HepG2 (cell line): ENCODE data around the gene AFF4. TPM values are rescaled to one million over a fixed set of nuclear protein-coding genes. Genes with fewer than 3 reads are reported as not detected.
A peak's percentile ranks its signal among the peaks of the same experiment; 100 is the strongest.

Experiments
- ATF5 ChIP-seq: sonication (generic); formaldehyde crosslinking; IDR thresholded peaks from 2 replicates; pipeline ENCODE4 v1.4.0; 2020; ENCODE audit warnings: mild to moderate bottlenecking, low read depth, missing genetic modification reagents
- DR1 ChIP-seq: sonication (generic); formaldehyde crosslinking; IDR thresholded peaks from 2 replicates; pipeline ENCODE4 v1.8.0; 2021; ENCODE audit warnings: mild to moderate bottlenecking, missing genetic modification reagents, inconsistent platforms
- EHMT2 ChIP-seq: fragments of 200-600 bp; sonication (generic); IDR thresholded peaks from 2 replicates; pipeline ENCODE4 v1.7.0; 2017; ENCODE audit warnings: antibody characterized with exemption, low read depth, low read length, borderline replicate concordance
- ETV5 ChIP-seq: IDR thresholded peaks from 2 replicates; pipeline ENCODE4 v1.6.1; 2018; ENCODE audit warnings: missing biosample characterization, missing genetic modification reagents, inconsistent platforms, borderline replicate concordance
- FOXA1 ChIP-seq, 2 experiments: fragments of 450-650 bp in 1 of 2; sonication (generic) in 1 of 2; formaldehyde crosslinking in 1 of 2; IDR thresholded peaks; 2 replicates each; pipeline versions ENCODE4 v1.4.0 to v1.6.1; 2016 to 2020; ENCODE audit warnings: missing genetic modification reagents in 1 of 2
- FOXA3 ChIP-seq: IDR thresholded peaks from 2 replicates; pipeline ENCODE4 v1.6.1; 2016; ENCODE audit warnings: missing genetic modification reagents, missing compliant biosample characterization
- KDM5A ChIP-seq: fragments of 200-600 bp; sonication (generic); IDR thresholded peaks from 2 replicates; pipeline ENCODE4 v1.7.0; 2018; ENCODE audit warnings: antibody characterized with exemption, mild to moderate bottlenecking, low read length, borderline replicate concordance
- MYPOP ChIP-seq: sonication (generic); formaldehyde crosslinking; IDR thresholded peaks from 2 replicates; pipeline ENCODE4 v1.8.1; 2023; ENCODE audit warnings: mild to moderate bottlenecking, moderate library complexity, missing genetic modification reagents
- NFIC ChIP-seq: IDR thresholded peaks from 2 replicates; pipeline ENCODE4 v1.6.1; 2012; ENCODE audit warnings: mild to moderate bottlenecking, low read length, inconsistent platforms
- NR3C1 ChIP-seq: sonication (generic); formaldehyde crosslinking; IDR thresholded peaks from 2 replicates; pipeline ENCODE4 v1.4.0; 2020; ENCODE audit warnings: missing genetic modification reagents
- TFAP4 ChIP-seq: sonication (generic); IDR thresholded peaks from 2 replicates; pipeline ENCODE4 v1.6.1; 2016; ENCODE audit warnings: low read depth, borderline replicate concordance
- ZBTB25 ChIP-seq: IDR thresholded peaks from 2 replicates; pipeline ENCODE4 v1.6.1; 2018; ENCODE audit warnings: missing genetic modification reagents
- ZBTB26 ChIP-seq: IDR thresholded peaks from 2 replicates; pipeline ENCODE4 v1.6.1; 2016; ENCODE audit warnings: missing compliant biosample characterization, missing genetic modification reagents, borderline replicate concordance
- ZBTB37 ChIP-seq: sonication (generic); formaldehyde crosslinking; IDR thresholded peaks from 2 replicates; pipeline ENCODE4 v1.4.0; 2020; ENCODE audit warnings: mild to moderate bottlenecking, missing genetic modification reagents
- ZMAT3 ChIP-seq: sonication (generic); formaldehyde crosslinking; conservative IDR thresholded peaks from 2 replicates; pipeline ENCODE4 v1.7.0; 2021; ENCODE audit warnings: missing genetic modification reagents
- ZNF121 ChIP-seq: sonication (generic); formaldehyde crosslinking; IDR thresholded peaks from 2 replicates; pipeline ENCODE4 v1.5.0; 2020; ENCODE audit warnings: mild to moderate bottlenecking, missing genetic modification reagents
- ZNF160 ChIP-seq: sonication (generic); formaldehyde crosslinking; IDR thresholded peaks from 2 replicates; pipeline ENCODE4 v1.8.0; 2022; ENCODE audit warnings: mild to moderate bottlenecking, inconsistent platforms, missing genetic modification reagents
- ZNF710 ChIP-seq: sonication (generic); formaldehyde crosslinking; IDR thresholded peaks from 2 replicates; pipeline ENCODE4 v1.5.0; 2020; ENCODE audit warnings: mild to moderate bottlenecking, missing genetic modification reagents, borderline replicate concordance
- ZNF772 ChIP-seq: sonication (generic); formaldehyde crosslinking; IDR thresholded peaks from 2 replicates; pipeline ENCODE4 v1.5.0; 2020; ENCODE audit warnings: mild to moderate bottlenecking, missing genetic modification reagents
- polyA plus RNA-seq, 8 experiments: library from polyadenylated mRNA; depleted of rRNA in 3 of 8; stranded (reverse) in 7 of 8; unstranded in 1 of 8; fragments of >200 nt; fragmentation: Illumina TruSeq in 4 of 8; extraction: Trizol in 4 of 8; gene quantifications; 2 replicates each; pipeline versions ENCODE4 v1.2.1 to v1.2.3, GENCODE V29; 2011 to 2016; ENCODE audit warnings: low read depth in 4 of 8, missing spikeins in 1 of 8, mixed read lengths in 1 of 8; ENCODE audit not compliant: insufficient read depth in 1 of 8
- total RNA-seq, 5 experiments: library from RNA; depleted of rRNA; stranded (reverse); fragments of >200 nt; fragmentation: Illumina TruSeq; extraction: Trizol; gene quantifications; 2 replicates each; pipeline ENCODE4 v1.2.3, GENCODE V29; 2016; ENCODE audit warnings: low read depth in 1 of 5

AFF4 gene
- total and polyA plus RNA-seq, 2 of the 13 experiments (the other 11 are each of a cell fraction or from before 2014, with no cell fraction given): 22.1 to 25.5 TPM

GRCh38 chr5:132873119-132873929, 90.1 kb downstream of the AFF4 start, which contains the start of gene LEAP2 (continued):
- 0 out of 2 replicates have a peak, but pooled peaks have one; percentile 43 for TF ChIP-seq ZNF710 (CRISPR knock-in tag)
- peak; percentile 71; the same call in 1 of the 2 replicates for TF ChIP-seq ETV5 (CRISPR knock-in tag)
- TF ChIP-seq DR1: peak; percentile 51; the same call in 1 of the 2 replicates
- TF ChIP-seq MYPOP (CRISPR knock-in tag): 0 out of 2 replicates have a peak, but pooled peaks have one; percentile 49
- TF ChIP-seq KDM5A: peak; percentile 44; the same call in 1 of the 2 replicates
- peak; percentile 29; the same call in 1 of the 2 replicates for TF ChIP-seq ZBTB26 (CRISPR knock-in tag)
- TF ChIP-seq ATF5 (CRISPR knock-in tag): no peak
- peak; percentile 49; the same call in 1 of the 2 replicates for TF ChIP-seq ZBTB25 (CRISPR knock-in tag)
- TF ChIP-seq TFAP4: peak; percentile 64; the same call in 1 of the 2 replicates
- TF ChIP-seq ZNF160 (CRISPR knock-in tag): no peak; the same call in 1 of the 2 replicates
- peak; percentile 95 for TF ChIP-seq ZBTB37 (CRISPR knock-in tag)
- no peak for TF ChIP-seq NR3C1 (CRISPR knock-in tag)
- no peak for TF ChIP-seq ZNF772 (CRISPR knock-in tag)
- TF ChIP-seq ZMAT3: no peak; the same call in 1 of the 2 replicates
- peak; percentile 76 for TF ChIP-seq FOXA3 (CRISPR knock-in tag)
- TF ChIP-seq EHMT2: peak; percentile 89
- TF ChIP-seq NFIC: peak; percentile 89; the same call in 1 of the 2 replicates
- 0 out of 2 replicates have a peak, but pooled peaks have one; percentile 18 for TF ChIP-seq ZNF121 (CRISPR knock-in tag)
- TF ChIP-seq FOXA1 (IDR thresholded peaks at IDR 0.05): no peak
- peak; percentile 73 for TF ChIP-seq FOXA1 (CRISPR knock-in tag; IDR thresholded peaks at IDR 0.05)
